Measurements from ENCODE around the gene HIGD2A. TPM values are rescaled to one million over a fixed set of nuclear protein-coding genes. Genes with fewer than 3 reads are reported as not detected.
A peak's percentile ranks its signal among the peaks of the same experiment; 100 is the strongest.

The HIGD2A gene
- total and polyA plus RNA-seq, 11 donors: 177 to 454 (median 222) TPM

DNA sequence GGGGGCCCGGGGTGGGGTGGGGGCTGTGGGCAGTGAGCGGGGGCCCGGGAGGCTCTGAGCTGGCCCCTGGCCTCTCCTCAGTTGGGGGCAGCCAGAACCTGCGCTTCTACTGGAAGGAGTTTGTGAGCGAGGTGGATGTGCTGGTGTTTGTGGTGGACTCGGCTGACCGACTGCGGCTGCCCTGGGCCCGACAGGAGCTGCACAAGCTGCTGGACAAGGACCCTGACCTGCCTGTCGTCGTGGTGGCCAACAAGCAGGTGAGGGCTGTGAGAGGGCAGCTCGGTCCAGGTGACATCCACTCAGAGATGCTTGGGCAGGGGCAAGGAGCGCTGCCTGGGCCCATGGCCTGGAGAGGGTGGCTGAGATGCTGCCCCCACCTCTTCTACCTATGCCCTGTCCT lies 19.8 kb upstream of the HIGD2A start:
- ATAC-seq (no peak), DNase-seq (no peak)
- H3K4me3 ChIP-seq: no peak overlapping the region
- peaks cover 0 to 48% (median 23%) of the 10 kb centered on the region in 9 donors for H3K36me3 ChIP-seq
- WGBS, 4 donors: 95 to 97% (median 96%) methylated on average over 12 to 13 of the region's 13 CpGs
- H3K4me1 ChIP-seq: peaks cover 0 to 47% (median 25%) of the 10 kb centered on the region in 12 donors
- TF ChIP-seq, protein P1, sequence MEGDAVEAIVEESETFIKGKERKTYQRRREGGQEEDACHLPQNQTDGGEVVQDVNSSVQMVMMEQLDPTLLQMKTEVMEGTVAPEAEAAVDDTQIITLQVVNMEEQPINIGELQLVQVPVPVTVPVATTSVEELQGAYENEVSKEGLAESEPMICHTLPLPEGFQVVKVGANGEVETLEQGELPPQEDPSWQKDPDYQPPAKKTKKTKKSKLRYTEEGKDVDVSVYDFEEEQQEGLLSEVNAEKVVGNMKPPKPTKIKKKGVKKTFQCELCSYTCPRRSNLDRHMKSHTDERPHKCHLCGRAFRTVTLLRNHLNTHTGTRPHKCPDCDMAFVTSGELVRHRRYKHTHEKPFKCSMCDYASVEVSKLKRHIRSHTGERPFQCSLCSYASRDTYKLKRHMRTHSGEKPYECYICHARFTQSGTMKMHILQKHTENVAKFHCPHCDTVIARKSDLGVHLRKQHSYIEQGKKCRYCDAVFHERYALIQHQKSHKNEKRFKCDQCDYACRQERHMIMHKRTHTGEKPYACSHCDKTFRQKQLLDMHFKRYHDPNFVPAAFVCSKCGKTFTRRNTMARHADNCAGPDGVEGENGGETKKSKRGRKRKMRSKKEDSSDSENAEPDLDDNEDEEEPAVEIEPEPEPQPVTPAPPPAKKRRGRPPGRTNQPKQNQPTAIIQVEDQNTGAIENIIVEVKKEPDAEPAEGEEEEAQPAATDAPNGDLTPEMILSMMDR (IDR thresholded peaks at IDR 0.05): no peak
- TF ChIP-seq POLR2A (IDR thresholded peaks at IDR 0.05): no peak
- no peaks in the 10 kb centered on the region for H3K9me3 ChIP-seq
- no peaks in the 10 kb centered on the region for H3K27me3 ChIP-seq
- intact Hi-C loops (cut with DNase I): loop anchor here in 3 of 10 donors (5.0 to 10.0 kb wide), 3 partner anchors 49 to 276 kb away; partner anchors contain the start of genes CLTB (in 1 of the 3), RNF44 (in 1 of the 3) and TSPAN17 (in 1 of the 3)
- no peak overlapping the region for H3K27ac ChIP-seq

DNA sequence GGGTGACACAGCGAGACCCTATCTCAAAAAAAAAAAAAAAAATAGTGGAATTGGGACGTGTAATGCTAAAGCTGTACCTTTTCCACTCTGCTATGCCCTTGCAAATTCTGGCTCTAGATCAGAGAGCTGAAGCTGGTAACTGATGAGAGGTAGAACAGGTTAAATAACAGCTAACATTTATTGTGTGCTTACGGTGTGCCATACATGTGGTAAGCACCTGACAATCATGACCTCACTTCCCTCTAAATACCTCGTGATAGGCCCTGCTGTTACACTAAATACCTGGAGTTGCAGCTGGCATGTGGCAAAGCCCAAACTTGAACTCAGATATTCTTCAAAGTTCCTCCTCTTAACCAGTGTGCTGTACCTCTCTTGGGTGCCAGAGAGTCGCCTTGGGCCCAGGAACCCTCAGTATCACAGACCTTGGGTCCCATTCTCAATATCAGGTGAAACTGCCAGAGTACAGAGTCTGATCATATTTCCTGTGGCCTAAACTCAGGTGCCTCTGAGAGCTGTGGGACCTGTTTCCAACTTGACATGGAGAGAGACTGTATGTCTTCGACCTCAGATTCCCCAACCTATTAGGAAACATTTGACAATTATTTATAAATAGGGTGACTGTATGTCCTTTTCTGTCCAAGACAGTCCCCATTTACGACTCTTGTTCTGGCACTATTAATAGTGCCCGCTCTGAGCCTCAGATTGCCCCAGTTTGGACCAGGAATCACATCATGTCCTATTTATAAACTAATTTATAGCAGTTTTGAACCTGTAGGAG lies 18.4 kb upstream of the HIGD2A start:
- no peak overlapping the region for H3K4me3 ChIP-seq
- ATAC-seq (peak; percentile 17 to 65 (median 36)), DNase-seq (no peak)
- peak overlapping the region in 11 of 12 donors; percentile 10 to 83 (median 60) for H3K27ac ChIP-seq
- intact Hi-C loops (cut with DNase I): loop anchor here in 3 of 10 donors (5.0 to 10.0 kb wide), 3 partner anchors 47 to 275 kb away; partner anchors contain the start of genes CLTB (in 1 of the 3), RNF44 (in 1 of the 3) and TSPAN17 (in 1 of the 3)
- H3K9me3 ChIP-seq: no peaks in the 10 kb centered on the region
- H3K36me3 ChIP-seq: peaks cover 0 to 48% (median 23%) of the 10 kb centered on the region in 9 donors
- H3K27me3 ChIP-seq: no peaks in the 10 kb centered on the region
- no peak for TF ChIP-seq POLR2A (IDR thresholded peaks at IDR 0.05)
- TF ChIP-seq, protein P1 (IDR thresholded peaks at IDR 0.05): no peak
- 61 to 69% (median 66%) methylated on average over 8 of the region's 8 CpGs for WGBS, 4 donors
- peaks cover 0 to 44% (median 25%) of the 10 kb centered on the region in 12 donors for H3K4me1 ChIP-seq

DNA sequence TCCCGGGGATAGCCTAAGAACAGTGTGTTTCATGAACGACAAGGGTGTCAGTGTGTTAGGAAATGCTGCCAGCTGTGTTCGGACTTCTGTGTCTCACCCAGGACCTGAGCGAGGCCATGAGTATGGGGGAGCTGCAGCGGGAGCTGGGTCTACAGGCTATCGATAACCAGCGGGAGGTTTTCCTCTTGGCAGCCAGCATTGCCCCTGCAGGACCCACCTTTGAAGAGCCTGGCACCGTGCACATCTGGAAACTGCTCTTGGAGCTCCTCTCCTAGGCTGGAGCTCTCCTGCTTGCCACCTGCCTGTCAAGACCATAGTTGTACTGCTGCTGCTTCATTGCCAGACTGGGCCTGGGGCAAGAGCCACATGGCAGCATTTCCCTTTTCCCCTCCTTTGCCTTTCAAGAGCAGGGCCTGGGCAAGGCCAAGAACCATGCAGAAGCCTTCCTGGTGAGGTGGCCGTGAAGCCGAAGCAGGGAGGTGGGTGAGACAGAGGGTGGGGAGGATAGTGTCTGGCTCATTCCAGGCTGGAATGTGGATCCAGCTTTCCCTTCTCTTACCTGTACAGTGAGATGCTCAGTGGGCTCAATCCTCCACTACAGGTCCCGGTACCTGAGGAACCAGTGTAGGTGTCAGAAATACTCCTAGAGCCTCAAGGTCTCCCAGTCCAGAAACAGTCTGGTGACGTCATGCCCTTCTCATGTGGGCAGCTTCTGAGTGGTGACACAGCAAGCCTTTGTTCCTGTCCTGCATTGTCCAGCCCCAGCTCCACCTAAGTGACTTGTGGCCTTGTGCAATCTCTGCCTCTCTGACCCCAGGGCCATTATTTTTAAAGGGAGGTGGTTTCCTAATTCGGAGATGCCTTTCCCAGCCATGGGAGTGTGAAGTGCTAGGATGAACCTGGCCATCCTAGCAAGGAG lies 16.7 kb upstream of the HIGD2A start:
- WGBS, 4 donors: 87 to 92% (median 89%) methylated on average over 13 of the region's 13 CpGs
- peaks cover 0 to 52% (median 27%) of the 10 kb centered on the region in 9 donors for H3K36me3 ChIP-seq
- intact Hi-C loops (cut with DNase I): no loop called here
- H3K27ac ChIP-seq: peak overlapping the region; percentile 19 to 83 (median 57)
- DNase-seq (no peak), ATAC-seq (peak; percentile 16 to 52 (median 50))
- no peaks in the 10 kb centered on the region for H3K27me3 ChIP-seq
- no peak overlapping the region for H3K4me3 ChIP-seq
- peaks cover 0 to 36% (median 20%) of the 10 kb centered on the region in 12 donors for H3K4me1 ChIP-seq
- H3K9me3 ChIP-seq: no peaks in the 10 kb centered on the region
- no peak for TF ChIP-seq POLR2A (IDR thresholded peaks at IDR 0.05)

DNA sequence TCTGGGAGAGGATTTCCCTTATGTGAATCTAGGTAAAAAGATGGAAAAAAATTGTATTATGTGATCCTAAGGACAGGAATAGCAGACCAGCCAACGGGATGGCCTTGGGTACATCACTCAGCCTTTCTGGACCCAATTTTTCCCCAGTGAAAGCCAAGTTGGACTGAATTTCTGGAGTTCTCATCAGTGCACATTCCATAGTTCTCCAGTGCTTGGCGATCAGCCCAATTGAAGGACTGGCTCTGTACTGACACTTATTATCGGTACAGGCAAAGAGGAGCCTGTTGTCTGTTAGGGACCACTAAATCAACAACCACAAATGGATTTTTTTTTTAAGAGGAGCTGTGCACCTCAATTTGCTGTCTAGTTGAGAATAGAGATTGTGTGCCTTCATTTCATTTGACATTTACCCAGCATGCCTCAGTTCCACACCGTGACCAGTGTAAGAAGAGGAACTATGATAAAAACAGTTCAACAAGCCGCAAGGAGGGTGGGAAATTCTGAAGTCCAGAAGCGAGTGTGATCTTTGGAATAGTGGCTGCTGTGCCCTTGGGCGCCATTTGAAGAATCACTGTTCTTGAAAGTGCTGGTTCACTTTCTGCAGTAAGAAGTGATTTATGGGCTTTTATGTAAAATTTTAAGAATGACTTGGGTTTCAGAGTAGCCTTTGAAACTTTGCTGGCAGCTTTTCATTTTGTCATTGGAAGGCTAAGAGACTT lies 15.3 kb upstream of the HIGD2A start:
- WGBS, 4 donors: 33 to 39% (median 35%) methylated on average over 7 of the region's 7 CpGs
- peak in 3 of 5 donors; percentile 41 to 52 (median 47) for DNase-seq
- Histone ChIP-seq H3K9me3 (no peaks in the 10 kb centered on the region), H3K4me3 (no peak overlapping the region), H3K4me1 (peaks cover 0 to 36% (median 20%) of the 10 kb centered on the region in 12 donors), H3K27me3 (no peaks in the 10 kb centered on the region), H3K36me3 (peaks cover 0 to 42% (median 22%) of the 10 kb centered on the region in 9 donors), H3K27ac (peak overlapping the region; percentile 19 to 83 (median 57))
- peak in 3 of 4 donors; percentile 36 to 54 (median 40) for ATAC-seq
- TF ChIP-seq, protein P1 (IDR thresholded peaks at IDR 0.05): no peak
- no peak for TF ChIP-seq POLR2A (IDR thresholded peaks at IDR 0.05)
- intact Hi-C loops (cut with DNase I): no loop called here
